Measurements from ENCODE around the gene HSPA1A.

The HSPA1A gene

GRCh38 chr6:31815025-31815838, at the start of gene HSPA1A, which contains the start of gene HSPA1L:
Gene HSPA1A, plus strand, starts transcription at chr6:31815543. Its CDS starts 214 bp downstream, at chr6:31815757.
Gene HSPA1L, minus strand, starts transcription at chr6:31815283. Its CDS starts 3,311 bp downstream, at chr6:31811972.
- TF ChIP-seq CTCF (IDR thresholded peaks at IDR 0.05; ENCODE audit: low read depth, low read length, missing control alignments) = no peak
- H3K4me3 ChIP-seq (ENCODE audit: low read depth, low read length) = peak within 1 kb of the TSS; percentile 72

GRCh38 chr6:31765559-31765909, 49.8 kb upstream of the HSPA1A start:
- no peak overlapping the region for H3K4me3 ChIP-seq (ENCODE audit: low read depth, low read length)
- DNase-seq (ENCODE audit: low read depth) = no peak
- no peak for TF ChIP-seq CTCF (IDR thresholded peaks at IDR 0.05; ENCODE audit: low read depth, low read length, missing control alignments)

More at GRCh38 chr6:31815025-31815838, at the start of gene HSPA1A, which contains the start of gene HSPA1L:
- no peak for DNase-seq (ENCODE audit: low read depth)

DNA sequence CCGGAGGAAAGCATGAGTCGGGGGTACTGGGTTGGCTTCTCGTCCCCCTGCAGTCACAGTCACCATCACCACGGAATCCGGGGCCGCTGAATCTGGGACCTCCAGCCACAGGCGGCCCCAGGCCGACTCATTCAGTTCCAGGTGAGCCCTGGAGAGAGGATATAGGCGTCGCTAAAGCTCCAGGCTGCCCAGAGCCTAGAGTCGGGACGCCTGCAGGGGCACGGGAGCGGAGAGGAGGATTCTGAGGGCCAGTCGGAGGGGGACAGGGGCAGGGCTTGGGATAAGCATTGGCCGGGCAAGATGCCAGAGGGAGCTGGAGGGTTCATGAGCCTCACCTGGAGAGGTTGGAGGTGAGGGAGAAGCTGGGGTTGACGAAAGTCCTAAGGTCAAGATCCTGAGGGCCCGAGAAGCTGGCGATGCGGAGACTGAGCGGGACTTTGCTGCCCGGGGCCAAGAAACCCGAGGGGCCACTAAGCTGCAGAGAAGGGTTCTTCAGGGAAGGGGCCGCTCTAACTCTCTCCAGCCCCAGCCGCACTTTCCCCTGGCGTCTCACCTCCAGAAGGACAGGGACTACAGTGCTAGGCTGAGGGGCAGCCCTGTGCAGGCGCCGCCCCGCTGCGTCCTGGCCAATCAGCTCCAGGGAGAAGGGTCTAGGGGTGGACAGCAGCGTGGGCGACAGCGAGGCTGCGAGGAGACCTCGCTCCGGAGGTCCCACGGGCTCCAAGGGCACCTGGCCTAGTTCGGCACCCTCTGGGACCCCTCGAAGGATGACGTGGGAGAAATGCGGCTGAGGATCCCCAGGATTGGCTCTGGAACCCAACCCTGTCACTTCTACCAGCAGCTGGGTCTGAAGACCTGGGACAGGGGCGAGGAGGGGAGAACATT, 49.2 kb upstream of the HSPA1A start:
- DNase-seq (ENCODE audit: low read depth) = no peak
- no peak for TF ChIP-seq CTCF (IDR thresholded peaks at IDR 0.05; ENCODE audit: low read depth, low read length, missing control alignments)
- H3K4me3 ChIP-seq (ENCODE audit: low read depth, low read length) = no peak overlapping the region

DNA sequence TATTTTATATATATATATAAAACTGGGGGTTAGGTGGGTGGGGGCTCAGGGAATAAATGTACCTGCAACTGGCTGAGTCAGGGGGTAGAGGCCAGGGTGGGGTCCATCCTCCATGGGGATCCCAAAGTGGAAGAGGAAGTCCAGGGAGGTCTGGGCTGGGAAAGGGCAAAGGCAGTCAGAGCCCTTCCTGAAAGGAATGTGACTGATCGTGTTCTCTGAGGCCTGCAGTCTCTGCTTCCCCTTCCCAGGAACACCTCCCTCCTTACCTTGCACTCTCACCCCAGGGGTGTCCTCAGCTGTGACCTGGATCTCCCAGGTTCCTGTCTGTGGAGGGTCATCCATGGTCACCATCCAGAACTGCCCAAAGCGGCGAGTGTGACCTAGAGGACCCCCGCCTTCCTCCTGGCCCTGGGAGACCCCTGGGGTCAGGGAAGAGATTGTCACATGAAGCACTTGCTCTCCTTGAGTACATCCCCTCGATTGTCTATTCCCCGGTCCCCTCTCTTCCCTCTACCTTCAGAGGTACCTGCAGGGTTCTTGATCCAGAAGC, 48.2 kb upstream of the HSPA1A start:
- no peak overlapping the region for H3K4me3 ChIP-seq (ENCODE audit: low read depth, low read length)
- DNase-seq (ENCODE audit: low read depth) = no peak
- TF ChIP-seq CTCF (IDR thresholded peaks at IDR 0.05; ENCODE audit: low read depth, low read length, missing control alignments) = no peak

- TF ChIP-seq CTCF (IDR thresholded peaks at IDR 0.05; ENCODE audit: low read depth, low read length, missing control alignments) = no peak
- no peak for DNase-seq (ENCODE audit: low read depth)
- H3K4me3 ChIP-seq (ENCODE audit: low read depth, low read length) = no peak overlapping the region
These were observed 46.7 kb upstream of the HSPA1A start for GRCh38 chr6:31768363-31769257.

Data from GM12864 (cell line).